ENCODE data around the gene PANK3.
"Not testable (repeated sequence)": the region's sequence is repeated elsewhere in the genome, so short reads cannot be mapped to it uniquely, and the experiment has no call there.

- not testable (repeated sequence) for TF ChIP-seq FOXK2 (IDR thresholded peaks at IDR 0.05); FOXA1 (IDR thresholded peaks at IDR 0.05); BHLHE40 (IDR thresholded peaks at IDR 0.05; ENCODE audit: borderline replicate concordance)
Measured at GRCh38 chr5:168534351-168534750, 44.8 kb downstream of the PANK3 start.

Data from HEK293T (cell line).